Astrocyte of the cerebellum (primary cell): ENCODE measurements around the gene UBE2D4.

Experiments used
- DNase-seq: peaks from one replicate; pipeline ENCODE4 v3.0.0-alpha.2; 2011; ENCODE audit warnings: low read depth
- H3K4me3 ChIP-seq: 2 replicates; pipeline ENCODE4 v1.5.1; 2011; ENCODE audit warnings: mild to moderate bottlenecking, low read depth, low read length, moderate library complexity
- CTCF ChIP-seq: IDR thresholded peaks from 2 replicates; pipeline ENCODE4 v1.5.1; 2012; ENCODE audit warnings: low read length, low read depth, moderate library complexity, mild to moderate bottlenecking; ENCODE audit errors: missing control alignments
- in situ Hi-C: cut with HindIII; loops from 2 replicates; pipeline ENCODE4 v1.10.0; 2017; ENCODE audit warnings: low sequenced_read_pairs

UBE2D4 gene

GRCh38 chr7:43915907-43916306 is 10.3 kb upstream of the UBE2D4 start:
- TF ChIP-seq CTCF: no peak
- H3K4me3 ChIP-seq: no peak overlapping the region
- in situ Hi-C loops: no loop called here
- no peak for DNase-seq

- no peak overlapping the region for H3K4me3 ChIP-seq
- in situ Hi-C loops: no loop called here
- TF ChIP-seq CTCF: no peak
- DNase-seq: no peak
Measured at GRCh38 chr7:43921423-43921822, 4.8 kb upstream of the UBE2D4 start.

GRCh38 chr7:43922726-43923125 is 3.5 kb upstream of the UBE2D4 start:
- no peak for TF ChIP-seq CTCF
- no peak overlapping the region for H3K4me3 ChIP-seq
- in situ Hi-C loops: no loop called here
- DNase-seq: no peak

- H3K4me3 ChIP-seq: peak overlapping the region; percentile 70
- no peak for DNase-seq
- in situ Hi-C loops: no loop called here
- TF ChIP-seq CTCF: no peak
Measured at GRCh38 chr7:43926798-43927123, 525 bp downstream of the UBE2D4 start.

- TF ChIP-seq CTCF: no peak
- H3K4me3 ChIP-seq: no peak overlapping the region
- no peak for DNase-seq
- in situ Hi-C loops: no loop called here
Measured at GRCh38 chr7:43927810-43928209, 1.6 kb downstream of the UBE2D4 start.

- DNase-seq: no peak
- in situ Hi-C loops: no loop called here
- H3K4me3 ChIP-seq: no peak overlapping the region
- TF ChIP-seq CTCF: no peak
Measured at GRCh38 chr7:43929529-43930457, 3.6 kb downstream of the UBE2D4 start.
